Transverse colon (tissue), 4 donors: ENCODE measurements around the gene DAB2IP. TPM values are rescaled to one million over a fixed set of nuclear protein-coding genes. Genes with fewer than 3 reads are reported as not detected.

ENCODE experiments used
- DNase-seq: peaks from one replicate; pipeline ENCODE4 v3.0.0-alpha.2; 2019
- H3K27ac ChIP-seq, 4 donors: fragments of 200-600 bp; sonication (generic); 2 replicates each; pipeline ENCODE4 v1.5.1; 2016 to 2018; ENCODE audit warnings: inconsistent platforms in 4 of 4
- H3K27me3 ChIP-seq: fragments of 200-600 bp; sonication (generic); 2 replicates; pipeline ENCODE4 v1.5.1; 2017; ENCODE audit warnings: inconsistent platforms
- H3K36me3 ChIP-seq, 4 donors: fragments of 200-600 bp; sonication (generic); 2 replicates each; pipeline ENCODE4 v1.5.1; 2017 to 2019; ENCODE audit warnings: inconsistent platforms in 4 of 4
- H3K4me1 ChIP-seq, 4 donors: fragments of 200-600 bp; sonication (generic); 2 replicates each; pipeline ENCODE4 v1.5.1; 2017 to 2020; ENCODE audit warnings: inconsistent platforms in 4 of 4
- H3K4me3 ChIP-seq, 4 donors: fragments of 200-600 bp; sonication (generic); 1 replicate in 1 of 4; 2 replicates in 3 of 4; pipeline versions ENCODE4 v1.5.1 to v1.6.1; 2017 to 2019; ENCODE audit warnings: inconsistent platforms in 4 of 4
- H3K9me3 ChIP-seq, 2 donors: fragments of 200-600 bp; sonication (generic); 2 replicates each; pipeline ENCODE4 v1.5.1; 2017 to 2019; ENCODE audit warnings: inconsistent platforms in 2 of 2
- EP300 ChIP-seq: sonication (generic); formaldehyde crosslinking; IDR thresholded peaks from one replicate; pipeline ENCODE4 v1.6.1; 2017; ENCODE audit warnings: antibody characterized with exemption, low read depth
- POLR2A ChIP-seq: fragments of 450-650 bp; IDR thresholded peaks from one replicate; pipeline ENCODE4 v1.6.1; 2016; ENCODE audit warnings: antibody characterized with exemption, mild to moderate bottlenecking, moderate library complexity
- POLR2AphosphoS5 ChIP-seq, 3 donors: sonication (generic); formaldehyde crosslinking; IDR thresholded peaks; one replicate each; pipeline ENCODE4 v1.6.1; 2016; ENCODE audit warnings: antibody characterized with exemption in 3 of 3
- WGBS, 2 donors: methylation state at CpG; one replicate each; pipeline ENCODE4 v1.1.5; 2018; ENCODE audit warnings: low coverage in 1 of 2; 5-methylcytosine and 5-hydroxymethylcytosine counted together
- in situ Hi-C, 4 donors: fragments of 200-750 bp; cut with MboI; loops; one replicate each; pipeline versions ENCODE4 v1.15.0 to v1.15.1; 2017; ENCODE audit warnings: low sequenced_read_pairs in 3 of 4, low pct_ligation_motif_present in 1 of 4, low pct_unique_long_range_greater_than_20kb in 1 of 4
- intact Hi-C: fragments of 100-400 bp; cut with DNase I; formaldehyde crosslinking; loops from one replicate; pipeline ENCODE4 v1.15.1; 2023; ENCODE audit warnings: low total_unique reads
- total RNA-seq, 4 donors: library from RNA; depleted of rRNA; stranded (reverse); fragments of >200 nt; gene quantifications; one replicate each; pipeline ENCODE4 v1.1.0, GENCODE V29; 2016
- TF ChIP-seq, protein P1 (sequence below), 5 experiments: fragments of 200-600 bp in 3 of 5; fragments of 450-650 bp in 2 of 5; sonication (generic) in 3 of 5; IDR thresholded peaks; 1 replicate in 2 of 5; 2 replicates in 3 of 5; pipeline ENCODE4 v1.5.1; 2016 to 2017; ENCODE audit warnings: antibody characterized with exemption in 5 of 5, inconsistent platforms in 3 of 5, mild to moderate bottlenecking in 2 of 5, moderate library complexity in 1 of 5

Gene DAB2IP
- total RNA-seq, 4 donors from 2014 or later, result 84.2 to 159 (median 90.7) TPM

DNA sequence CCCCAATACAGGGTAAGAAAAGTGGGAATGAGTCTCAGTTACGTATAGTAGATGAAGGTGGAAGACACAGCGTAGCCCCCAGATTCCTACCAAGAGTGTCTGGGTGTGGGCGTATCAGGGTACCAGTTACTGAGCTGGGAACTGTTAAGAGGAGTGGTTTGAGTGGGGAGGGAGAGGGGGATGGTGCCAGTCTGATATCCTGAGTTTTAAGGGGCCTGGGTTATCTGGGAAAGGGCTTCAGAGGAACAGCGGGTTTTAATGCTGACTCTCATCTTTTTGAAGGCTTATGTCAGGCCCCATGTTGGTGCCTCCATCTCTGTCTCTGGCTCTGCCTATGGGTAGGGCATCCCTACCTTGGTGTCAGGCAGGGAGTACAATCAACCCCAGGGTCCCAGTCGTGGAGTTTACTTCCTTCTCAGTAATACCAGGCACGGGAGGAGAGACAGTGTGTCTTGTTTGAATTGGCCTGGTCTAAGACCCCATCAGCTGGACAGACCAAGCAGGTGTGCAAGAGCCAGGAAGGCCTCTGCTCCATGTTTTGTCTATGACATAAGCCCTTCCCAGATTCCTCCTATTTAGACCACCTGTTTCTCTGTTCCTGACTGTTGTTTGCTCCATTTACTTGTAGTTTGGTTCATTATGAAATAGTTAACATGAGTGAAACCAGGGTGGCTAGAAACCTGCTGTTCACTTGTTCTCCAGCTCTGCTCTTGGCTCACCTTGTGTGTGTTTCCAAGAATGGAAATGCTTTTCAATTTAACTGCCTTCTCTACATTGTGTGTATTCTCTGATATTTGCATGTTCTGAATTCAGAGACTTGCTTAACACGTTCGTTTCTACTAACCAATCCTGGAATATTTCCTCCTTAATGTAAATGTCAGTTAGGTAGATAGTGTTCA is 125.6 kb downstream of the DAB2IP start:
- no peaks in the 10 kb centered on the region for H3K27me3 ChIP-seq
- in situ Hi-C loops, result no loop called here
- H3K4me3 ChIP-seq, result no peak overlapping the region
- peaks cover 0 to 13% (median 0%) of the 10 kb centered on the region in 4 donors for H3K4me1 ChIP-seq
- no peaks in the 10 kb centered on the region for H3K9me3 ChIP-seq
- intact Hi-C loops, result no loop called here
- 84 to 95% methylated on average over 5 to 8 of the region's 8 CpGs for WGBS, 2 donors
- peak; percentile 2 for DNase-seq
- no peak overlapping the region for H3K27ac ChIP-seq
- TF ChIP-seq POLR2A, result no peak
- TF ChIP-seq POLR2AphosphoS5 (IDR thresholded peaks at IDR 0.05), result no peak
- TF ChIP-seq, protein P1, sequence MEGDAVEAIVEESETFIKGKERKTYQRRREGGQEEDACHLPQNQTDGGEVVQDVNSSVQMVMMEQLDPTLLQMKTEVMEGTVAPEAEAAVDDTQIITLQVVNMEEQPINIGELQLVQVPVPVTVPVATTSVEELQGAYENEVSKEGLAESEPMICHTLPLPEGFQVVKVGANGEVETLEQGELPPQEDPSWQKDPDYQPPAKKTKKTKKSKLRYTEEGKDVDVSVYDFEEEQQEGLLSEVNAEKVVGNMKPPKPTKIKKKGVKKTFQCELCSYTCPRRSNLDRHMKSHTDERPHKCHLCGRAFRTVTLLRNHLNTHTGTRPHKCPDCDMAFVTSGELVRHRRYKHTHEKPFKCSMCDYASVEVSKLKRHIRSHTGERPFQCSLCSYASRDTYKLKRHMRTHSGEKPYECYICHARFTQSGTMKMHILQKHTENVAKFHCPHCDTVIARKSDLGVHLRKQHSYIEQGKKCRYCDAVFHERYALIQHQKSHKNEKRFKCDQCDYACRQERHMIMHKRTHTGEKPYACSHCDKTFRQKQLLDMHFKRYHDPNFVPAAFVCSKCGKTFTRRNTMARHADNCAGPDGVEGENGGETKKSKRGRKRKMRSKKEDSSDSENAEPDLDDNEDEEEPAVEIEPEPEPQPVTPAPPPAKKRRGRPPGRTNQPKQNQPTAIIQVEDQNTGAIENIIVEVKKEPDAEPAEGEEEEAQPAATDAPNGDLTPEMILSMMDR (IDR thresholded peaks at IDR 0.05), result no peak
- TF ChIP-seq EP300, result no peak
- peaks cover 0 to 65% (median 27%) of the 10 kb centered on the region in 4 donors for H3K36me3 ChIP-seq

DNA sequence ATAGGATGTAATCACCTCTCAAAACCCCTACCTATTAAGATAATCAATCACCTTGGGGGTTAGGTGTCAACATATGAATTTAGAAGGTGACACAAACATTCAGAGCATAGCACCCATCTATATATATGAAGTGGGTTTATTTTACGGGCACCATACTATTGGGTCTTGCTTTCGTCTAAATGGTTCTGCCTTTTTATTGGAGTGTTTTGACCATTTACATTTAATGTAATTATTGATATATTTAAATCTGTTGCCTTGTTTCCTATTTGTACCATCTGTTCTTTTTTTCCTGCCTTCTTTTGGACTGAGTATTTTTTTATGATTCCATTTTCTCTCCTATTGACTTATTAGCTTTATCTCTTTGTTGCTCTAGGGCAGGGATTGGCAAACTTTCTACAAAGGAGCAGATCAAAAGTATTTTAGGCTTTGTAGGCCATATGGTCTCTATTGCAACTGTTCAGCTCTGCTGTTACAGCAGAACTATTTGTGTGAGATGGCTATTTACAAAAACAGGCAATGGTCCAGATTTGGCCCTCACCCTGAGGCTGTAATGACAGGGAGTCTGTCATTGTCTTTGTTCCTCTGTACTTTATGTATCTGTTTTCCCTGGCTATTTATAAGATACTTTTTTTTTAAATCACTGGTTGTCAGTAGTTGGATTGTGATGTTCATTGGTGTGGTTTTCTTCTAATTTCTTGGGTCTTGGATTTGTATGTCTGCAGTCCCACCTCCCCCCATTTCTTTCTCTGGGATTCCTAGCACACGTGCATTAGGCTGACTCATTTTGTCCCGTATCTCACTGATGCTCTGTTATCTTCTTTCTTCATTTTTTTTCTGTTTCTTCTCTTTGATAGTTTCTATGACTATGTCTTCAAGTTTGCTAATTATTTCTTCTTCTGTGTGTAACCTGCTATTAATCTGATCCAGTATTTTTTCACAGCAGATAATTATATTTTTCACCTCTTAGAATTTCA is 127.1 kb downstream of the DAB2IP start:
- in situ Hi-C loops, result no loop called here
- no peak for DNase-seq
- intact Hi-C loops, result no loop called here

DNA sequence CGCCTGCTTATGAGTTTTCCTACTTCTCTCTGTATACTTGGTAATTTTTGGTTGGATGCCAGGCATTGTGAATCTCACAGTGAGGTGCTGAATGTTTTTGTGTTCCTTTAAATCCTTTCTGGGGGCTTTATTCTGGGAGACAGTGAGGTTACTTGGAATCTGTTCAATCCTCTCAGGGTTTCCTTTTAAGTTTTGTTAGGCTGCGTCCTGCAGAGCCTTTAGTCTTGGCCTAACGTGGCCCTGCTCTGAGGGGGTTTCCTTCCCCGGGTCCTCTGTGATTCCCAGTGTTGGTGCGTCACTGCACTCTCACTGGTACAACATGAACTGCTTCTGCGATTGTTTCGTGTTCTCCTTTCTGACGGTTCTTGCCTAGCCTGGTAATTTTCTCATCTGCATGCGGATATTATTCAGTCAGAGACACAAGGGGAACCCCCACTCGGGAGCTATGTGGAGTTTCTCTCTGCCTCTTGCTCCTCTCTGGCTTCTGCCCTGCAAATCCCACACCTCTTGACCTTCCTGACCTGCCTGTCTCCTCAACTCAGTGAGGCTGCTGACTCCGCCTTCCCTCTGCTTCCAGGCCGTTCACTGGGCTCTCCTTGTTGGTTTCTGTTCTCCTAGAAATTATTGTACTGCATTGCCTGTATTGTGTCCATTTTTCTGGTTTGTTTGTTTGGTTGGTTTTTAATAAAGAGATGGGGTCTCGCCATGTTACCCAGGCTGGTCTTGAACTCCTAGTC is 128.1 kb downstream of the DAB2IP start:
- Histone ChIP-seq H3K36me3 (peaks cover 0 to 51% (median 24%) of the 10 kb centered on the region in 4 donors), H3K27me3 (no peaks in the 10 kb centered on the region), H3K27ac (peak overlapping the region; percentile 28 to 68 (median 52)), H3K9me3 (no peaks in the 10 kb centered on the region), H3K4me3 (no peak overlapping the region), H3K4me1 (peaks cover 0 to 13% (median 0%) of the 10 kb centered on the region in 4 donors)
- in situ Hi-C loops, result no loop called here
- WGBS, 2 donors, result 68 to 71% methylated on average over 6 to 13 of the region's 13 CpGs
- intact Hi-C loops, result no loop called here
- peak; percentile 11 for DNase-seq
- TF ChIP-seq POLR2AphosphoS5 (IDR thresholded peaks at IDR 0.05), result peak in 2 of 3 donors; percentile 34 to 66
- no peak for TF ChIP-seq POLR2A
- TF ChIP-seq, protein P1 (IDR thresholded peaks at IDR 0.05), result no peak
- TF ChIP-seq EP300, result peak; percentile 84

More for the DNA sequence above, 127.1 kb downstream of the DAB2IP start:
- 83% methylated on average over 2 to 4 of the region's 4 CpGs for WGBS, 2 donors
- TF ChIP-seq EP300 (no peak), POLR2AphosphoS5 (IDR thresholded peaks at IDR 0.05) (no peak), POLR2A (no peak)
- TF ChIP-seq, protein P1 (IDR thresholded peaks at IDR 0.05), result no peak
- Histone ChIP-seq H3K36me3 (peaks cover 0 to 60% (median 28%) of the 10 kb centered on the region in 4 donors), H3K27me3 (no peaks in the 10 kb centered on the region), H3K27ac (peak overlapping the region; percentile 28 to 68 (median 52)), H3K4me3 (no peak overlapping the region), H3K4me1 (peaks cover 0 to 13% (median 0%) of the 10 kb centered on the region in 4 donors), H3K9me3 (no peaks in the 10 kb centered on the region)
